ENCODE results near the gene GBX2. TPM values are rescaled to one million over a fixed set of nuclear protein-coding genes. Genes with fewer than 3 reads are reported as not detected.
A peak's percentile ranks its signal among the peaks of the same experiment; 100 is the strongest.

Gene GBX2
- total RNA-seq, 4 donors from 2014 or later: not detected

GRCh38 chr2:236164925-236165841 lies 3.0 kb downstream of the GBX2 start:
- H3K4me1 ChIP-seq: peaks cover 26 to 54% of the 10 kb centered on the region in 2 donors
- no peaks in the 10 kb centered on the region for H3K9me3 ChIP-seq
- DNase-seq: no peak
- WGBS, 2 donors: 21 to 28% methylated on average over 15 to 18 of the region's 18 CpGs
- H3K27ac ChIP-seq: no peak overlapping the region
- no peaks in the 10 kb centered on the region for H3K36me3 ChIP-seq
- intact Hi-C loops (cut with DNase I): no loop called here
- peak overlapping the region in 1 of 3 donors; percentile 15 for H3K4me3 ChIP-seq (replicated peaks in 1 of 3)
- peaks cover 56% of the 10 kb centered on the region for H3K27me3 ChIP-seq
- no peak for TF ChIP-seq POLR2A (IDR thresholded peaks at IDR 0.05)
- no peak for TF ChIP-seq CTCF (IDR thresholded peaks at IDR 0.05)

- H3K27me3 ChIP-seq: peaks cover 54% of the 10 kb centered on the region
- no peaks in the 10 kb centered on the region for H3K9me3 ChIP-seq
- TF ChIP-seq CTCF (IDR thresholded peaks at IDR 0.05) (no peak), POLR2A (IDR thresholded peaks at IDR 0.05) (no peak)
- peak overlapping the region in 1 of 3 donors; percentile 15 for H3K4me3 ChIP-seq (replicated peaks in 1 of 3)
- no peaks in the 10 kb centered on the region for H3K36me3 ChIP-seq
- 0 to 6% methylated on average over 8 to 15 of the region's 67 CpGs for WGBS, 2 donors
- peak; percentile 29 to 30 for DNase-seq
- intact Hi-C loops (cut with DNase I): no loop called here
- peaks cover 26 to 58% of the 10 kb centered on the region in 2 donors for H3K4me1 ChIP-seq
- H3K27ac ChIP-seq: no peak overlapping the region
These were observed 3.8 kb downstream of the GBX2 start for GRCh38 chr2:236164201-236164924.

- TF ChIP-seq POLR2A (IDR thresholded peaks at IDR 0.05) (no peak), CTCF (IDR thresholded peaks at IDR 0.05) (no peak)
- H3K36me3 ChIP-seq: no peaks in the 10 kb centered on the region
- H3K4me1 ChIP-seq: peaks cover 26 to 53% of the 10 kb centered on the region in 2 donors
- no peak for DNase-seq
- peak overlapping the region in 1 of 3 donors; percentile 15 for H3K4me3 ChIP-seq (replicated peaks in 1 of 3)
- H3K27me3 ChIP-seq: peaks cover 53% of the 10 kb centered on the region
- H3K9me3 ChIP-seq: no peaks in the 10 kb centered on the region
- WGBS, 2 donors: 2 to 3% methylated on average over 12 to 37 of the region's 59 CpGs
- intact Hi-C loops (cut with DNase I): no loop called here
- no peak overlapping the region for H3K27ac ChIP-seq
These were observed 4.5 kb downstream of the GBX2 start for GRCh38 chr2:236163471-236164200.

GRCh38 chr2:236162882-236163470 lies 5.2 kb downstream of the GBX2 start:
- H3K27me3 ChIP-seq: peaks cover 46% of the 10 kb centered on the region
- H3K27ac ChIP-seq: no peak overlapping the region
- H3K4me3 ChIP-seq (replicated peaks in 1 of 3): no peak overlapping the region
- intact Hi-C loops (cut with DNase I): no loop called here
- TF ChIP-seq CTCF (IDR thresholded peaks at IDR 0.05) (no peak), POLR2A (IDR thresholded peaks at IDR 0.05) (no peak)
- H3K4me1 ChIP-seq: peaks cover 26 to 47% of the 10 kb centered on the region in 2 donors
- H3K9me3 ChIP-seq: no peaks in the 10 kb centered on the region
- WGBS, 2 donors: 16 to 19% methylated on average over 15 to 20 of the region's 33 CpGs
- DNase-seq: no peak
- no peaks in the 10 kb centered on the region for H3K36me3 ChIP-seq
